HG03558 (cell line): ENCODE results near the gene SYNGR1.
"Not testable (repeated sequence)": the region's sequence is repeated elsewhere in the genome, so short reads cannot be mapped to it uniquely, and the experiment has no call there.

Experiments used
- ATAC-seq: cut with Tn5 transposase; IDR thresholded peaks from one replicate; pipeline ENCODE4 v1.9.1; 2021; ENCODE audit warnings: moderate number of reproducible peaks; ENCODE audit not compliant: unreplicated experiment; ENCODE audit errors: extremely low read depth

Gene SYNGR1

GRCh38 chr22:39349506-39349966, 255 bp upstream of the SYNGR1 start:
- no peak for ATAC-seq

GRCh38 chr22:39350757-39351688, 1.2 kb downstream of the SYNGR1 start:
- no peak for ATAC-seq

GRCh38 chr22:39351689-39352214, 2.0 kb downstream of the SYNGR1 start:
- ATAC-seq = no peak

- no peak for ATAC-seq
These were observed 2.6 kb downstream of the SYNGR1 start for GRCh38 chr22:39352306-39352891.

GRCh38 chr22:39353346-39353745, 3.6 kb downstream of the SYNGR1 start:
- ATAC-seq = no peak

- no peak for ATAC-seq
These were observed 5.3 kb downstream of the SYNGR1 start for GRCh38 chr22:39355080-39355479.

- not testable (repeated sequence) for ATAC-seq
These were observed 6.0 kb downstream of the SYNGR1 start for GRCh38 chr22:39355805-39356204.

GRCh38 chr22:39356464-39356863, 6.7 kb downstream of the SYNGR1 start:
- ATAC-seq = no peak

- not testable (repeated sequence) for ATAC-seq
These were observed 7.6 kb downstream of the SYNGR1 start for GRCh38 chr22:39357110-39358108.

GRCh38 chr22:39358197-39358596, 8.4 kb downstream of the SYNGR1 start:
- ATAC-seq = not testable (repeated sequence)

- ATAC-seq = no peak
These were observed 9.9 kb downstream of the SYNGR1 start for GRCh38 chr22:39359659-39360195.

- no peak for ATAC-seq
These were observed 10.5 kb downstream of the SYNGR1 start for GRCh38 chr22:39360242-39360641.

GRCh38 chr22:39360674-39361413, 11.1 kb downstream of the SYNGR1 start:
- no peak for ATAC-seq

GRCh38 chr22:39361496-39361895, 11.7 kb downstream of the SYNGR1 start:
- no peak for ATAC-seq

- no peak for ATAC-seq
These were observed 12.5 kb downstream of the SYNGR1 start for GRCh38 chr22:39362271-39362670.

- ATAC-seq = no peak
These were observed 13.1 kb downstream of the SYNGR1 start for GRCh38 chr22:39362932-39363331.

- no peak for ATAC-seq
These were observed 14.1 kb downstream of the SYNGR1 start for GRCh38 chr22:39363751-39364515.

GRCh38 chr22:39364714-39365491, 15.1 kb downstream of the SYNGR1 start:
- no peak for ATAC-seq
